HepG2 (cell line): Measurements from ENCODE around the gene PHKB. TPM values are rescaled to one million over a fixed set of nuclear protein-coding genes. Genes with fewer than 3 reads are reported as not detected.
A peak's percentile ranks its signal among the peaks of the same experiment; 100 is the strongest.

Experiments
- ELF1 ChIP-seq: sonication (generic); formaldehyde crosslinking; IDR thresholded peaks from 2 replicates; pipeline ENCODE4 v1.4.0; 2020; ENCODE audit warnings: missing genetic modification reagents
- GATAD1 ChIP-seq: IDR thresholded peaks from 2 replicates; pipeline ENCODE4 v1.6.1; 2016; ENCODE audit warnings: missing genetic modification reagents, missing compliant biosample characterization
- GTF3A ChIP-seq: sonication (generic); formaldehyde crosslinking; conservative IDR thresholded peaks from 2 replicates; pipeline ENCODE4 v1.4.0; 2020; ENCODE audit warnings: mild to moderate bottlenecking, missing genetic modification reagents
- MXD1 ChIP-seq: sonication (generic); formaldehyde crosslinking; IDR thresholded peaks from 2 replicates; pipeline ENCODE4 v1.4.0; 2020; ENCODE audit warnings: mild to moderate bottlenecking, missing genetic modification reagents
- POGK ChIP-seq: sonication (generic); formaldehyde crosslinking; conservative IDR thresholded peaks from 2 replicates; pipeline ENCODE4 v1.8.0; 2022; ENCODE audit warnings: mild to moderate bottlenecking, moderate library complexity, missing genetic modification reagents
- REST ChIP-seq, 2 experiments: IDR thresholded peaks; 2 replicates each; pipeline ENCODE4 v1.6.1; 2011 to 2012; ENCODE audit warnings: low read length in 2 of 2, borderline replicate concordance in 1 of 2, low read depth in 1 of 2, mild to moderate bottlenecking in 1 of 2, moderate library complexity in 1 of 2
- THAP7 ChIP-seq: sonication (generic); formaldehyde crosslinking; IDR thresholded peaks from 2 replicates; pipeline ENCODE4 v1.8.1; 2023; ENCODE audit warnings: mild to moderate bottlenecking, missing genetic modification reagents
- YY1 ChIP-seq: IDR thresholded peaks from 2 replicates; pipeline ENCODE4 v1.6.1; 2011; ENCODE audit warnings: low read length, low read depth, moderate library complexity, mild to moderate bottlenecking; ENCODE audit not compliant: insufficient read depth, insufficient replicate concordance
- ZNF292 ChIP-seq: sonication (generic); formaldehyde crosslinking; IDR thresholded peaks from 2 replicates; pipeline ENCODE4 v1.8.1; 2022; ENCODE audit warnings: mild to moderate bottlenecking, low read depth, missing genetic modification reagents, borderline replicate concordance
- ZNF318 ChIP-seq: sonication (generic); formaldehyde crosslinking; IDR thresholded peaks from 2 replicates; pipeline ENCODE4 v1.4.0; 2020; ENCODE audit warnings: mild to moderate bottlenecking, missing genetic modification reagents
- ZNF569 ChIP-seq: sonication (generic); formaldehyde crosslinking; IDR thresholded peaks from 2 replicates; pipeline ENCODE4 v1.5.0; 2020; ENCODE audit warnings: mild to moderate bottlenecking, missing genetic modification reagents, moderate library complexity, borderline replicate concordance
- ZNF781 ChIP-seq: sonication (generic); formaldehyde crosslinking; IDR thresholded peaks from 2 replicates; pipeline ENCODE4 v1.5.1; 2020; ENCODE audit warnings: borderline replicate concordance, mild to moderate bottlenecking, missing genetic modification reagents; ENCODE audit errors: not compliant biosample characterization
- ZNF850 ChIP-seq: sonication (generic); formaldehyde crosslinking; conservative IDR thresholded peaks from 2 replicates; pipeline ENCODE4 v1.9.0; 2021; ENCODE audit warnings: mild to moderate bottlenecking, missing genetic modification reagents
- polyA plus RNA-seq, 8 experiments: library from polyadenylated mRNA; depleted of rRNA in 3 of 8; stranded (reverse) in 7 of 8; unstranded in 1 of 8; fragments of >200 nt; fragmentation: Illumina TruSeq in 4 of 8; extraction: Trizol in 4 of 8; gene quantifications; 2 replicates each; pipeline versions ENCODE4 v1.2.1 to v1.2.3, GENCODE V29; 2011 to 2016; ENCODE audit warnings: low read depth in 4 of 8, missing spikeins in 1 of 8, mixed read lengths in 1 of 8; ENCODE audit not compliant: insufficient read depth in 1 of 8
- total RNA-seq, 5 experiments: library from RNA; depleted of rRNA; stranded (reverse); fragments of >200 nt; fragmentation: Illumina TruSeq; extraction: Trizol; gene quantifications; 2 replicates each; pipeline ENCODE4 v1.2.3, GENCODE V29; 2016; ENCODE audit warnings: low read depth in 1 of 5

Gene PHKB
- total and polyA plus RNA-seq, 2 of the 13 experiments (the other 11 are each of a cell fraction or from before 2014, with no cell fraction given) = 66.0 to 80.8 TPM

- TF ChIP-seq GTF3A (CRISPR knock-in tag) (no peak), MXD1 (no peak), YY1 (no peak), THAP7 (CRISPR knock-in tag) (no peak), ZNF781 (CRISPR knock-in tag) (peak; percentile 54), GATAD1 (CRISPR knock-in tag) (peak; percentile 51; the same call in 1 of the 2 replicates), ZNF318 (CRISPR knock-in tag) (no peak), ZNF850 (CRISPR knock-in tag) (no peak), ELF1 (peak; percentile 77), POGK (CRISPR knock-in tag) (peak; percentile 72; the same call in 1 of the 2 replicates), ZNF292 (CRISPR knock-in tag) (peak; percentile 88; the same call in 1 of the 2 replicates), ZNF569 (no peak), REST (IDR thresholded peaks at IDR 0.05; ENCODE audit: borderline replicate concordance in 1 of 2, low read depth in 1 of 2, low read length in 2 of 2) (0 out of 4 replicates have a peak, but pooled peaks of 1 of the 2 experiments have one; percentile 46)
Observed at GRCh38 chr16:47538472-47538871, 77.3 kb downstream of the PHKB start (continued).
